HCT116 (cell line): ENCODE data around the gene PTRHD1. TPM values are rescaled to one million over a fixed set of nuclear protein-coding genes. Genes with fewer than 3 reads are reported as not detected.

Experiments
- ATAC-seq: fragments of 200-7000 bp; cut with Tn5 transposase; 2 replicates; pipeline ENCODE4 v1.9.1; 2020; ENCODE audit warnings: mild to moderate bottlenecking, moderate library complexity
- BruUV-seq: library from RNA; stranded (reverse); fragments of 400-500 nt; replicated peaks from 2 replicates; lab custom pipeline; 2021; lab: Mats Ljungman, UMichigan
- CTCF ChIA-PET: fragments of 300-600 bp; sonication (Branson Sonifier 250); formaldehyde crosslinking; loops from one replicate; lab custom pipeline; 2021; ENCODE audit warnings: antibody characterized with exemption; lab: Charles Lee
- POLR2A ChIA-PET: fragments of 300-600, 350-600 bp; sonication (Branson Sonifier 250); formaldehyde crosslinking; loops from one replicate; lab custom pipeline; 2021; ENCODE audit warnings: antibody characterized with exemption; lab: Charles Lee
- RAD21 ChIA-PET, 2 experiments: fragments of 300-600 bp; sonication (Branson Sonifier 250); formaldehyde crosslinking; loops; one replicate each; lab custom pipeline; 2023; ENCODE audit warnings: low total read pairs in 2 of 2; ENCODE audit not compliant: uncharacterized antibody in 2 of 2, unreplicated experiment in 2 of 2, low non-redundant PET in 1 of 2; lab: Charles Lee
- DNase-seq: peaks from one replicate; pipeline ENCODE4 v3.0.0-alpha.2; 2010; ENCODE audit warnings: low read depth, low spot score
- H2AFZ ChIP-seq: fragments of 200-600 bp; shearing (Covaris generic), sonication (generic); 2 replicates; pipeline ENCODE4 v1.6.1; 2017; ENCODE audit warnings: low read depth, mixed run types, mixed read lengths, antibody characterized with exemption, low read length; ENCODE audit not compliant: poor library complexity, severe bottlenecking
- H3K27ac ChIP-seq: 2 replicates; pipeline ENCODE4 v1.5.1; 2012; ENCODE audit warnings: low read depth, low read length
- H3K27me3 ChIP-seq: fragments of 200-600 bp; sonication (generic); 2 replicates; pipeline ENCODE4 v1.6.1; 2016; ENCODE audit warnings: mixed run types, low read length, mixed read lengths; ENCODE audit not compliant: insufficient read depth
- H3K36me3 ChIP-seq, 2 experiments: fragments of 200-500 bp in 1 of 2; fragments of 200-600 bp in 1 of 2; sonication (Bioruptor generic) in 1 of 2; sonication (generic) in 1 of 2; 2 replicates each; pipeline versions ENCODE4 v1.5.1 to v1.6.1; 2014 to 2016; ENCODE audit warnings: low read length in 2 of 2, inconsistent platforms in 1 of 2, mixed read lengths in 1 of 2, mixed run types in 1 of 2; ENCODE audit not compliant: insufficient read depth in 2 of 2, control insufficient read depth in 1 of 2
- H3K4me1 ChIP-seq, 2 experiments: fragments of 200-600 bp in 1 of 2; sonication (generic) in 1 of 2; 2 replicates each; pipeline versions ENCODE4 v1.5.1 to v1.6.1; 2012 to 2017; ENCODE audit warnings: low read length in 2 of 2, inconsistent platforms in 1 of 2, mild to moderate bottlenecking in 1 of 2, mixed read lengths in 1 of 2, mixed run types in 1 of 2, moderate library complexity in 1 of 2; ENCODE audit not compliant: insufficient read depth in 2 of 2, control insufficient read depth in 1 of 2
- H3K4me2 ChIP-seq: fragments of 200-600 bp; sonication (generic); 2 replicates; pipeline ENCODE4 v1.6.1; 2017; ENCODE audit warnings: mixed run types, low read length, mixed read lengths
- H3K4me3 ChIP-seq, 2 experiments: fragments of 200-600 bp in 1 of 2; sonication (generic) in 1 of 2; replicated peaks in 1 of 2; 2 replicates each; pipeline ENCODE4 v1.5.1; 2011 to 2016; ENCODE audit warnings: low read length in 2 of 2, control low read depth in 1 of 2, low read depth in 1 of 2, mild to moderate bottlenecking in 1 of 2, mixed read lengths in 1 of 2, mixed run types in 1 of 2
- H3K79me2 ChIP-seq: fragments of 200-600 bp; sonication (generic); 2 replicates; pipeline ENCODE4 v1.6.1; 2017; ENCODE audit warnings: mild to moderate bottlenecking, mixed run types, low read length, moderate library complexity, mixed read lengths; ENCODE audit not compliant: insufficient read depth
- H3K9ac ChIP-seq: fragments of 200-600 bp; sonication (generic); 2 replicates; pipeline ENCODE4 v1.6.1; 2016; ENCODE audit warnings: low read length, mixed read lengths
- H3K9me2 ChIP-seq: fragments of 200-600 bp; sonication (generic), shearing (Covaris generic); 2 replicates; pipeline ENCODE4 v1.6.1; 2017; ENCODE audit warnings: mixed run types, mild to moderate bottlenecking, moderate library complexity; ENCODE audit not compliant: insufficient read depth
- H3K9me3 ChIP-seq, 2 experiments: fragments of 200-500 bp in 1 of 2; fragments of 200-600 bp in 1 of 2; sonication (Bioruptor generic) in 1 of 2; sonication (generic) in 1 of 2; 2 replicates each; pipeline ENCODE4 v1.6.1; 2014 to 2017; ENCODE audit warnings: low read length in 2 of 2, mixed read lengths in 2 of 2, inconsistent platforms in 1 of 2, low read depth in 1 of 2, mild to moderate bottlenecking in 1 of 2, mixed run types in 1 of 2, moderate library complexity in 1 of 2; ENCODE audit not compliant: control insufficient read depth in 1 of 2, insufficient read depth in 1 of 2
- H4K20me1 ChIP-seq: fragments of 200-600 bp; sonication (generic), shearing (Covaris generic); 2 replicates; pipeline ENCODE4 v1.6.1; 2017; ENCODE audit warnings: mixed run types, mild to moderate bottlenecking, moderate library complexity; ENCODE audit not compliant: insufficient read depth
- CBX3 ChIP-seq: IDR thresholded peaks from 2 replicates; pipeline ENCODE4 v1.6.1; 2012; ENCODE audit warnings: low read depth
- EGR1 ChIP-seq: IDR thresholded peaks from 2 replicates; pipeline ENCODE4 v1.6.1; 2012; ENCODE audit warnings: low read depth
- ELF1 ChIP-seq: IDR thresholded peaks from 2 replicates; pipeline ENCODE4 v1.6.1; 2012; ENCODE audit warnings: low read depth, borderline replicate concordance
- FOSL1 ChIP-seq: IDR thresholded peaks from 2 replicates; pipeline ENCODE4 v1.6.1; 2012; ENCODE audit warnings: low read depth
- JUND ChIP-seq: IDR thresholded peaks from 2 replicates; pipeline ENCODE4 v1.6.1; 2012
- POLR2A ChIP-seq: IDR thresholded peaks from 2 replicates; pipeline ENCODE4 v1.7.0; 2011; ENCODE audit warnings: borderline replicate concordance; ENCODE audit not compliant: insufficient read depth, insufficient read length; ENCODE audit errors: extremely low read depth
- RAD21 ChIP-seq: IDR thresholded peaks from 2 replicates; pipeline ENCODE4 v1.6.1; 2012; ENCODE audit warnings: low read depth, mild to moderate bottlenecking
- SP1 ChIP-seq: IDR thresholded peaks from 2 replicates; pipeline ENCODE4 v1.6.1; 2012; ENCODE audit warnings: low read depth
- SRF ChIP-seq: IDR thresholded peaks from 2 replicates; pipeline ENCODE4 v1.6.1; 2012; ENCODE audit warnings: low read depth
- YY1 ChIP-seq: IDR thresholded peaks from 2 replicates; pipeline ENCODE4 v1.6.1; 2011; ENCODE audit warnings: low read length, low read depth, moderate library complexity, mild to moderate bottlenecking; ENCODE audit not compliant: insufficient replicate concordance; ENCODE audit errors: extremely low read depth
- ZBTB33 ChIP-seq: IDR thresholded peaks from 2 replicates; pipeline ENCODE4 v1.6.1; 2011; ENCODE audit warnings: mild to moderate bottlenecking, low read length, moderate library complexity; ENCODE audit not compliant: insufficient replicate concordance; ENCODE audit errors: extremely low read depth
- ZFX ChIP-seq: fragments of 450-650 bp; IDR thresholded peaks from 2 replicates; pipeline ENCODE4 v1.6.1; 2017
- ZNF274 ChIP-seq: fragments of 200-500 bp; sonication (Bioruptor generic); IDR thresholded peaks from 2 replicates; pipeline ENCODE4 v1.6.1; 2014; ENCODE audit warnings: mild to moderate bottlenecking, low read depth, low read length, inconsistent platforms
- intact Hi-C: fragments of 100-400 bp; cut with micrococcal nuclease; formaldehyde crosslinking; loops from 2 replicates; pipeline ENCODE4 v1.10.0; 2022
- total RNA-seq: library from RNA; stranded (reverse); gene quantifications from one replicate; pipeline ENCODE4 v1.2.1, GENCODE V29; 2021; ENCODE audit not compliant: unreplicated experiment
- TF ChIP-seq, protein P1 (sequence below): IDR thresholded peaks from 2 replicates; pipeline ENCODE4 v1.6.1; 2012; ENCODE audit warnings: low read depth

The PTRHD1 gene
- total RNA-seq, 1 experiment from 2014 or later, result 24.3 TPM

- H3K27ac ChIP-seq, result no peak overlapping the region
- H2AFZ ChIP-seq, result no peak overlapping the region
- RAD21 ChIA-PET, result no interaction called here
- H3K27me3 ChIP-seq, result no peaks in the 10 kb centered on the region
- H3K9me2 ChIP-seq, result no peaks in the 10 kb centered on the region
- TF ChIP-seq CBX3 (no peak), RAD21 (no peak)
- ATAC-seq (no peak), DNase-seq (no peak)
- no TSS peak for BruUV-seq
- H3K4me2 ChIP-seq, result no peak overlapping the region
- intact Hi-C loops, result no loop called here
- H3K4me3 ChIP-seq, result no peak overlapping the region
- no peaks in the 10 kb centered on the region for H4K20me1 ChIP-seq
- POLR2A ChIA-PET, result no interaction called here
- no peaks in the 10 kb centered on the region for H3K79me2 ChIP-seq
- peaks cover 6 to 20% of the 10 kb centered on the region in 2 experiments; a peak in 3 of 4 replicates for H3K4me1 ChIP-seq
- no peak overlapping the region for H3K9ac ChIP-seq
- H3K36me3 ChIP-seq, result no peaks in the 10 kb centered on the region
- CTCF ChIA-PET, result no interaction called here
- no peaks in the 10 kb centered on the region for H3K9me3 ChIP-seq
Observed at GRCh38 chr2:24768601-24769000, 24.6 kb downstream of the PTRHD1 start.

GRCh38 chr2:24768013-24768412 lies 25.2 kb downstream of the PTRHD1 start:
- RAD21 ChIA-PET, result no interaction called here
- CTCF ChIA-PET, result no interaction called here

More at GRCh38 chr2:24768013-24768412, 25.2 kb downstream of the PTRHD1 start:
- Histone ChIP-seq H3K4me1 (peaks cover 6 to 20% of the 10 kb centered on the region in 2 experiments; a peak in 3 of 4 replicates), H3K79me2 (no peaks in the 10 kb centered on the region), H3K27me3 (no peaks in the 10 kb centered on the region), H3K36me3 (no peaks in the 10 kb centered on the region), H3K27ac (no peak overlapping the region), H3K4me2 (no peak overlapping the region)
- DNase-seq, result no peak
- ATAC-seq, result no peak
- POLR2A ChIA-PET, result no interaction called here
- BruUV-seq, result no TSS peak
- TF ChIP-seq FOSL1, result no peak
- no peak for TF ChIP-seq ZFX
- TF ChIP-seq, protein P1, sequence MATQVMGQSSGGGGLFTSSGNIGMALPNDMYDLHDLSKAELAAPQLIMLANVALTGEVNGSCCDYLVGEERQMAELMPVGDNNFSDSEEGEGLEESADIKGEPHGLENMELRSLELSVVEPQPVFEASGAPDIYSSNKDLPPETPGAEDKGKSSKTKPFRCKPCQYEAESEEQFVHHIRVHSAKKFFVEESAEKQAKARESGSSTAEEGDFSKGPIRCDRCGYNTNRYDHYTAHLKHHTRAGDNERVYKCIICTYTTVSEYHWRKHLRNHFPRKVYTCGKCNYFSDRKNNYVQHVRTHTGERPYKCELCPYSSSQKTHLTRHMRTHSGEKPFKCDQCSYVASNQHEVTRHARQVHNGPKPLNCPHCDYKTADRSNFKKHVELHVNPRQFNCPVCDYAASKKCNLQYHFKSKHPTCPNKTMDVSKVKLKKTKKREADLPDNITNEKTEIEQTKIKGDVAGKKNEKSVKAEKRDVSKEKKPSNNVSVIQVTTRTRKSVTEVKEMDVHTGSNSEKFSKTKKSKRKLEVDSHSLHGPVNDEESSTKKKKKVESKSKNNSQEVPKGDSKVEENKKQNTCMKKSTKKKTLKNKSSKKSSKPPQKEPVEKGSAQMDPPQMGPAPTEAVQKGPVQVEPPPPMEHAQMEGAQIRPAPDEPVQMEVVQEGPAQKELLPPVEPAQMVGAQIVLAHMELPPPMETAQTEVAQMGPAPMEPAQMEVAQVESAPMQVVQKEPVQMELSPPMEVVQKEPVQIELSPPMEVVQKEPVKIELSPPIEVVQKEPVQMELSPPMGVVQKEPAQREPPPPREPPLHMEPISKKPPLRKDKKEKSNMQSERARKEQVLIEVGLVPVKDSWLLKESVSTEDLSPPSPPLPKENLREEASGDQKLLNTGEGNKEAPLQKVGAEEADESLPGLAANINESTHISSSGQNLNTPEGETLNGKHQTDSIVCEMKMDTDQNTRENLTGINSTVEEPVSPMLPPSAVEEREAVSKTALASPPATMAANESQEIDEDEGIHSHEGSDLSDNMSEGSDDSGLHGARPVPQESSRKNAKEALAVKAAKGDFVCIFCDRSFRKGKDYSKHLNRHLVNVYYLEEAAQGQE, result no peak
- no peak for TF ChIP-seq ZNF274
- TF ChIP-seq YY1, result no peak
- TF ChIP-seq ZBTB33, result no peak
- no peak for TF ChIP-seq SRF
- no peak for TF ChIP-seq EGR1
- no peak for TF ChIP-seq JUND
- no peak for TF ChIP-seq ELF1
- no peak for TF ChIP-seq CBX3
- TF ChIP-seq SP1, result no peak
- TF ChIP-seq POLR2A, result no peak
- TF ChIP-seq, all 23 proteins: peak for 0
- Histone ChIP-seq H2AFZ (no peak overlapping the region), H3K9ac (no peak overlapping the region), H3K9me3 (no peaks in the 10 kb centered on the region), H4K20me1 (no peaks in the 10 kb centered on the region), H3K4me3 (no peak overlapping the region), H3K9me2 (no peaks in the 10 kb centered on the region)
- intact Hi-C loops, result no loop called here
